AG08396 (cell line): ENCODE measurements around the gene CREG2.
A peak's percentile ranks its signal among the peaks of the same experiment; 100 is the strongest.
"Not testable (repeated sequence)": the region's sequence is repeated elsewhere in the genome, so short reads cannot be mapped to it uniquely, and the experiment has no call there.

ENCODE experiments used
- DNase-seq: peaks from one replicate; pipeline ENCODE4 v3.0.0; 2012; ENCODE audit warnings: low spot score, mixed read lengths

The CREG2 gene

DNA sequence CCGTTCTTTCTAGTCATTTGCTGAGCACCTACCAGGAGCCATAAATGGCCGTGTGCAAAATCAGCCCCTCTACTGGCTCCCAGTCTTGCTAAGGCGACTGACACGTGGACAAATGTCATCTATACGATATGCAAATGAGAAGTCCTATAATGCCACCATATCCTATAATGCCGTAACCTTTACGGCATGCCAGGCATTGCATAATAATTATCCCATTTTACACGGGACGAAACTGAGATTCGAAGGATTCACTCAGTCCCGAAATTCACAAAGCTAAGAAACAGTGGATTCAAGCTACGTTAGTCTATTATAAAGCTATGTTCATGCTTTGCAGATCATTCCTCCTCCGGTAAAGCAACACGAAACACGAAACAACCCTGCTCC lies 44.7 kb downstream of the CREG2 start:
- no peak for DNase-seq

DNA sequence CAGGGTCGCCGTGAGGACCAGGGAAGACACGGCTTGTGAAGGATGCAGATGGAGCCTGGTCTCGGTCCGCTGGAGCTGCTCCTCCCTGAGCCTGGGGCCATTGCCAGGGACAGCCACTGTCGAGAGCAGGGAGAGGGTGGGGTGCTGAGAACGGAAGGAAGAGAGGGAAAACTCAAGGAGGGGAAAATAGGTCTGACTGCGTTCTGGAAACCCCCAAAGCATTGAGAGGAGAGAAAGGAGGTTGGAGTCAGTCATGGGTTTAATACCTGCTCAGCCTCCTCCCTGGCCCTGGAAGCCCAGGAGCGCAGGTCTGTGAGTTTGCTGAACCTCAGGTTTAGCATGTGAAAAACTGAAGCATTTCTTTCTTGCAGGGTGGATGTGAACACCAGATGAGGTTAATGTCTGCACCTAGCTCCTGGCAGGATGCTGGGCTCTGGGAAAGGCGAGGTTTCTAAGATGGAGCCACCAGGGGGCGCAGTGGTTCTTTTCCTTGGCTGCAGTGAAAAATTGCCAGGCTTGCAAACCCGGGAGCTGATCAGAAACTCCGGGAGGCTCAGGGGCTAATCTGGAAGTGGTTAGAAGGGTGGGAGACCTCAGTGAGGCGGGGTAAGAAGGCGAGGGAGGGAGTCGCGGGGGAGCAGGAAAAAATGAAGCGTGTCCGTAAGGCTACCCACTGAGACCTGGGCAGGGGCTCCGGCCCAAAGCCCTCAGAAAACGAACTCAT lies 45.2 kb downstream of the CREG2 start:
- DNase-seq = peak; percentile 82

DNA sequence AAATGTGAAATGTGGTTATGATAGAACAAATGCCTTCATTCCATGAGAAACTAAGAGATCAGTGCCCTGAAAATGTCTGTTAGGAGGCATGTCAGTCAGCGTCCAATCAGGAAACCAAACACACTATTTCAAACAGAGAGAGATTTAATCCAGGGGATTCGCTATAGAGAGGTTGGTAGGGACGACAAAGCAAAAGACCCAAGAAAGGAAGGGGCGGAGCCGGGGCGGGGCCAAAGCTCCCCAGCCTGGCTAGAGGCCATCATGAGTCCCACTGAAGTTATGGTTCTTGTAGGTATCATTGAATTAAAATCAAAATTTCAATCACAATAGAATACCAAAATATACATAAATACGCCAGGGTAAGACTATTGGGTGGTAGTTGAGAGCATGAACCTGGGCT lies 45.9 kb downstream of the CREG2 start:
- no peak for DNase-seq

DNA sequence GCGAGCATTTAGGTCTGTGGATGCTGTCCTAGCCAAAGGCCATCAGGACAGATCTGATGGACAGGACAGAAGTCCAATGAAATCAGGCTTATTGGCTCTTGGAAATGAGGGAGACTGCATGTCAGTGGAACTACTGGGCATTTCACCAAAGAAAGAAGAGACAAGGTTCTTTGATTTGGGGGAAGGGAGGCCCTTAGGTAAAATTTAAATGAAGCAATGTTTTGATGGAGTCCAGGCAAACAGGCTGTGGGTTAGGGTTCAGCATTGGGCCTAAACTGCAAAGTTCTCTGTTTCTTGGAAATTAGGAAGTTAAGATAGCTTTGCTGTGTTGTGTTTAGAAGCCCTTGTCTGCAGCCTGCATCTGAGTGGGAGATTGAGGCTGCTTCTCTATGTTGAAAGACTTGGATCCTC lies 47.2 kb downstream of the CREG2 start:
- DNase-seq = no peak

DNA sequence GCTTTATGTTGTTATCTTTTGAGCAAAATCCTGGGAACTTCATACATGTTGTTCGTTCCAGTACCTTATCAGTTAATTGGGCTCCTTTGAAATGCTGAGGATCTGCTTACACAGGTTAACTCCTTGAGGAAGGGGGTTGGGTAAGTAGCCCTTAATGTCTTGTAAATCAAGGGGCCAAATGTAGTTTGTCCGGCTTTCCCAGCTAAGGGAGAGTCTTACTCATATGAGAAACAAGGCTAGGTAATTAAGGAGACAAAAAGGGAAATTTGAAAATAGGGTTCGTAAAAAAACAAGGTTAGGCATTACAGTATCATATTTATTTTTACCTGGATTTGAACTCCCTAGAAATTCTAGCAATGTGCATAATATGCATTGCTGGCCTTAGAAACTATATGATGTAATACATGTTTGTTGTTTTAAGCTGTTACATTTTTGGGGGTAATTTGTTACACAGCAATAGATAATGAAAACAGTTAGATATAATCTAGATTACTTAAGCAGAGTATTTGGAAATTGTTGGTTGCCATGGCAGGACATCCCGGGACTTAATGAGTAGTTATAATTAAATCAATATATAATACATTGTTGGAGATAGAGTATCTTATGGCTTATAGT lies 47.9 kb downstream of the CREG2 start:
- DNase-seq = no peak

DNA sequence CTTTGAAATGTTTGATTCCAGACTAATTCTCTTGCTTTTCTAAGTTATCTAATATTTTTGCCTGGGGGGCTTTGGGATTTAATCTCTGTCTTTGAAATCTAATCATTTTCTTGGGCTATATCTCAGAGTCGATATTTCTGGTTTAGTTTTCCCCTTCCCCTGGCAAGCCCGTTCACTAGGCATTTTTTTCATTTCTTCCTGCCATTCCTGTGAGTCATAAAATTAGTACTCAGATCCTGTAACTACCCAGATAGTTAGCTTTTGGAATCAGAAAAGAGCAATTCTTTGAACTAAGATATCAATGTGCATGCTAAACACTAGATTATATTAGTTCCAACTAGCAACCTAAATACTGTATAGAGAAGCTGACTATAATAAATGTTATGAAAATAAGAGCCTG lies 49.4 kb downstream of the CREG2 start:
- no peak for DNase-seq

DNA sequence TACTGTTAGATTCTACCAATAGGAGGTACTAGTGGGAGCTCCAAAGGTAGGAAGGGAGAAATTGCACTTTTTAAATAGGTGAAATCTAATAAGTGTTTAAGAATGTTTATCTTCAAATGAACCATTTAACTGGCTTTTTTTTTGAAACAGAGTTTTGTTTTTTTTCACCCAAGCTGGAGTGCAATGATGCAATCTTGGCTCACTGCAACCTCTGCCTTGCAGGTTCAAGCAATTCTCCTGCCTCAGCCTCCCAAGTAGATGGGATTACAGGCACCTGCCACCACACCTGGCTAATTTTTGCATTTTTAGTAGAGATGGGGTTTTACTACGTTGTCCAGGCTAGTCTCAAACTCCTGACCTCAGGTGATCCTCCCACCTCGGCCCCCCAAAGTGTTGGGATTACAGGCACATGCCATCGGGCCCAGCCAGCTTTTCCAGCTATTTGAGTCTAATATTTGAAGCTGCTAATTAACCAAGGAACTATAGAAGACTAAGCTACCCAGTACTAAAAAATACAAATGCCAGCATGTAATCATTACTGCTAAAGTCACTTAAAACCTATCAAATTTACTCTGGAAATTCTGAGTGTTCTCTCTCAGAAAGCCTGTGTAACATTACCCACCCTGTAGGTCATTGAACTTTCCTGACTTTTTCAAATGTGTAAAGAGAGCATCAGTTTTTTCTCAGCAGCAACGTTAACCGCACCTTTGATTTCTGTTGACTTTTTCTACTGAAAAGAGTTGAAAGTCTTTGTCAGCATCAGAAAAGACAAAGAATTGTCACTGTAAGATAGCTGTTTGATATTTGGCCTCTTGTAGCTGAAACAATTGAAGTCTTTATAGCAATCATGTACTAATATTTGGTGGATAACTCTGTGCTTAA lies 54.2 kb downstream of the CREG2 start:
- no peak for DNase-seq

DNA sequence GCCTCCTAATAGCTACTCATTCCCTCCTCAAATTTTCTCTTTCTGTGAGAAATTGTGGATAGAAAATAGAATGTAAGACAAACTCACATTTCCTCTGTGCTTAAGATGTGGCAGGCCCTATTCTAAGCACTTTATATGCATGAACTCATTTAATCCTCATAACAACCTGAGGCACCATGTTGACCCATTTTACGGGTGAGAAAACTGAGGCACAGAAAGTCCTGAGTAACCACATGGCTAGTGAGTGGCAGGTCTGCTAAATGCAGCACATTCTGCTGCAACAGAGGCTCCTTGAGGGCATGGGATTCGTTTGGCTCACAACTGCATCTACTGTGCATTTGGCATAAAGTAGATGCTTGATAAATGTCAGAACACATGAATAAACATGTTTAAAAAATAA lies 56.1 kb downstream of the CREG2 start:
- DNase-seq = no peak

DNA sequence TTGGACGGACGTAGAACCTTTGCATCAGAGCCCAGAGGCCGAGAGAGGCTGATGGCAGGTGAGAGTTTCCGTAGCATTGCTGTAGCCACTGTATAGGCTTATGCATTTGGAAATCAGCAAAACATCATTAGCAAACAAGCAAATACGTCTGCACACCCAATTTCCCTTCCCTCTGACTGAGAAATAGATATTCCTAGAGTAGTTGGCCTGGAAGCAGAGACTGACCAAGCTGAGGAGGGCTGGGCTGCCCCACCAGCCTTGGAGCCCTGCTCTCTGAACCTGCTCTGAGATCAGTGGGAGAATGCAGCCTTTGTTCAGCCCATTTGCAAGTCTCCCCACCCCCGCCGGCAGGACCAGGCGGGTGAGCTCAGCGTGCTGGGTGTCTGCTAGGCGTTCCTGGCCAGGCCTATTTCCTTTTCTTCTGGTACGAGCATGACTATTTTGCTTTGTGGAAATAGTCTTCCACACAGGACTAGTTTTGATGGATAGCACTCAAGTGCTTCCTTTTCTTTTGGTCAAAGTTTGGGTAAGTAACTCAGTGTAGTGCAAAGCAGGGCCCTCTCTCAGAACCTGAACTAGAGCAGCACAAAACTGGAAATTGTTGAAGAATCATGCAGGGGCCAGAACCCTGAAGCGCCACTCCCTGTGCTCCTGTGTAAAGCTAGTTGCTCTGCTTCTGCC lies 56.9 kb downstream of the CREG2 start:
- no peak for DNase-seq

DNA sequence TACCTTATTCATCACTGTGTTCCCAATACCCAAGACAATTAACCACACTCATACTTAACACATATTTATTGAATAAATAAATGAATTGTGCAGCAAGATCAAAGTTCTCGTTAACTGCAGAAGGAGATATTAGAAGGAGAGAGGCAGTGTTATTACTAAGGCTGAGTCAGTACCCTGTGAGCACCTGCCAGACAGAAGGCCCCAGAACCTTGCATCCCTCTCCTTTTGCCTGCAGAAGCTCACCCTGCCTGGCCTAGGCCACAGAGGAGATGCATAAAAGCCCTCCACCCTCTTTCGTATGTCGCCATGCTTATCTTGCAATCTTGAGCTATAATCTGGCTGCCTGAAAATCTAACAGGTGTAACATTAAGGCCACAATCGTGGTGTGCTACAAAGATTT lies 58.3 kb downstream of the CREG2 start:
- no peak for DNase-seq

DNA sequence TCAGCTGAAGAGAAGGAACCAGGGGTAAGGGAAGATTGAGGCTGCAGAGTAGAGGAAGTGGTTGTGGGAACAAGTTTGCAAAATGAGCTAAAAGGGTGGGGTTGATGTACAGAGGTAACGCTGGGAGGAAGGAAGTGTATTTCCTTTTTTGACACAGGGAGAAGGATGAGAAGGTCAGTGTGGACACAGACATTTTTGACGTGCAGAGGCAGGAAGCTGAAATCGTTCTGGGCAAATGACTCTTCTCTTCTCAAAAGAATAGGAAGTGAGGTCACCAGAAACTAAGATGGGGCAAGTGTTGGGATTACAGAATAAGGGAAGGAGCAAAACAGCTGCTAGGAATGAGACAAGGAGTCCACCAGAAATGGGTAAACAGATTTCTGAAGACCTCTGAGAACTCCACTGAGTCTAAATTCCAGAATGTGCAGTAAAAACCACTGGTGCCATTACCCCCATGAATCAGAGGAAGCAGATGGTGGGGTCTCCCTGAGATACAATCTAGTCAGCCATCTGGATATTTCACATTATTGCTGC lies 58.8 kb downstream of the CREG2 start:
- no peak for DNase-seq

DNA sequence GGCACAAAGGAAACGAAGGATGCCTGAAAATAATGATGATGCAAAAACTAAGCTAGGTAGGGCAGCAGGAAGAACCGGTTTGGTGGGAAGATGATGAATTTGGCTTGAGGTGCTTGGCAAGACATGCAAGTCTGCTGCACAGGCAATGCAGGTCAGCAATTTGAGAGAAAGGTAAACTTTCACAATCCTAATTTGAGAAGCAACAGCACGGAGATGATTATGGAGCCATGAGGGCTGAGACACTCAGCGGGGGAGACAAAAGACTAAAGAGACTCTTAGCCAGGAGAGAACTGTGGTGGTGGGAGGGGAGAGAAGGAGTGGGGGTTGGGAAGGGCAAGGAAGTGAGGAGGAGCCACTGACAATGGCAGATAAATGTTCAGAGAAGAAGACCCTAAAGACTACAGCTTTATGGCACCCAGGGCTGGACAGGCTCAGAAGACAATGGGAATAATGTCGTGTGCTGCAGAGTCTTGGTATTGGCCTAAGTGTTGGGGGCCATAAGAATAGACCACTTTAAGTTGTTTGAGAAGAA lies 59.4 kb downstream of the CREG2 start:
- DNase-seq = no peak

DNA sequence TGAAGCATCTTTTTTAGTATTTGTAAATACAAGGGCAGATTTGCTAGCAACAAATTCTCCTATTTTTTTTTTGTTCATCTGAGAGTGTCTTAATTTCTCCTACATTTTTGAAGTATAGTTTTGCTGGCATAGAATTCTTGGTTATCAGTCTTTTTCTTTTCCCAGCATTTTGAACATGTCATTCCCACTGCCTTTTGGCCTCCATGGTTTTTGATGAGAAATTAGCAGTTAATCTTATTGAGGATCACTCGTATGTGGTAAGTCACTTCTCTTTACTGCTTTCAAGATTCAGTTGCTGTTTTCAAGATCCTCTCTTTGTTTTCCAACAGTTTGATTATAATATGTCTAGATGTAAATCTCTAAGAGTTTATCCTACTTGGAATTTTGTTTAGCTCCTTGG lies 61.9 kb downstream of the CREG2 start:
- no peak for DNase-seq

DNA sequence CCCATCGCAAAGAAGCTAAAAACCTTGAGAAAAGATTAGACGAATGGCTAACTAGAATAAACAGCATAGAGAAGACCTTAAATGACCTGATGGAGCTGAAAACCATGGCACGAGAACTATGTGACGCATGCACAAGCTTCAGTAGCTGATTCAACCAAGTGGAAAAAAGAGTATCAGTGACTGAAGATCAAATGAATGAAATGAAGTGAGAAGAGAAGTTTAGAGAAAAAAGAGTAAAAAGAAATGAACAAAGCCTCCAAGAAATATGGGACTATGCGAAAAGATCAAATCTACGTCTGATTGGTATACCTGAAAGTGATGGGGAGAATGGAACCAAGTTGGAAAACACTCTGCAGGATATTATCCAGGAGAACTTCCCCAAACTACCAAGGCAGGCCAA lies 70.7 kb downstream of the CREG2 start:
- DNase-seq = not testable (repeated sequence)

DNA sequence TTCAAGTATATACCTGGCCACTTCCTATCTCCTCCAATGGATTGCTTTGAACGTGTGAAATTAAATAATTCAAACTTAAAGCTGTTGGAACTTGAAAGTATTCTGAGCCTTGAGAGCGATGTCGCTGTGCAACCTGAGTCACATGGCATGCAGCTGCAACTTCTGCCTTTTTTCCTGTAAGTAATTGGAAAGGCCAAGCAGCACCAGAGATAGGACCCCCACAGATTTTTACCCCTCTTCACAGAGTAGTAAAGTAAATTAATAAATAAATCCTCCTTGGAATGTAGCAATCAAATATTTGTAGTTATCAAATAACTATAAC lies 75.6 kb downstream of the CREG2 start:
- DNase-seq = no peak

DNA sequence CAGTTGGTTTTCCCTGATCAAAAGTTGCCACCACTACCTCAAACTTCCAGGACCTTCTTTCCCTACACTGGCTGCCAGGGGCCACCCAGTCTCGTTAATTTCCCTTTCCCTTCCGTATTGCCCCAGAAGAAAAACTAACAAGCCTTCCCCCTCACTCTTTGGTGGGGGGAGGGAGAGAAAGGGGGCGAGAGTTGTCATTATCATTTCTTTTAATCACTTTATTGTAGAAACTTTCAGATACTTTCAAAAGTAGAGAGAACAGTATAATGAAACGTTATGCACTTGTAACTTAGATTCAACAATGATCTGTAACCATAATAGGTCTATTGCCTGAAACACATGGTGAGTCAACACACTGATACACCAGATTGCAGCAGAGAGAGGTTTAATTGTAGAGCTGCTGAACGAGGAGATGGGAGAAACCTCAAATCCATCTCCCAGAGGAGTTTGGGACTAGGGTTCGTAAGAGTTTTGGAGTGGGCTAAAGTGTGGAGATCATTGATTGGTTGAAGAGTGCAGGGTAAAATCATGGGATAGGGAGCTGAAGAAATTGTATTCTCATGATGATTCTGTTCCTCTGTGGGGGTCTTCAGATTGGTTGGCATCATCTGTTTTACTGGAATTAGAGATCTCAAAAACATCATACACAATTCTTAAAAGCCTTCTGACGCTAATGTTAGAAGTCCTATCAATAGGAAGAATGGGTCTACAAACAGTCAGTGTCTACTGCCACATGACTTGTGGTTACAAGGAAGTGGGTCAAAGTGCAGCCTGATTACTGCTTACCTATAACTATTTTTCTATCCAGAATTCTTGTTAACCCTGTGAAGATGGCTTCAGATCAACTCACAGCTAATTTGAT lies 76.2 kb downstream of the CREG2 start:
- DNase-seq = no peak

DNA sequence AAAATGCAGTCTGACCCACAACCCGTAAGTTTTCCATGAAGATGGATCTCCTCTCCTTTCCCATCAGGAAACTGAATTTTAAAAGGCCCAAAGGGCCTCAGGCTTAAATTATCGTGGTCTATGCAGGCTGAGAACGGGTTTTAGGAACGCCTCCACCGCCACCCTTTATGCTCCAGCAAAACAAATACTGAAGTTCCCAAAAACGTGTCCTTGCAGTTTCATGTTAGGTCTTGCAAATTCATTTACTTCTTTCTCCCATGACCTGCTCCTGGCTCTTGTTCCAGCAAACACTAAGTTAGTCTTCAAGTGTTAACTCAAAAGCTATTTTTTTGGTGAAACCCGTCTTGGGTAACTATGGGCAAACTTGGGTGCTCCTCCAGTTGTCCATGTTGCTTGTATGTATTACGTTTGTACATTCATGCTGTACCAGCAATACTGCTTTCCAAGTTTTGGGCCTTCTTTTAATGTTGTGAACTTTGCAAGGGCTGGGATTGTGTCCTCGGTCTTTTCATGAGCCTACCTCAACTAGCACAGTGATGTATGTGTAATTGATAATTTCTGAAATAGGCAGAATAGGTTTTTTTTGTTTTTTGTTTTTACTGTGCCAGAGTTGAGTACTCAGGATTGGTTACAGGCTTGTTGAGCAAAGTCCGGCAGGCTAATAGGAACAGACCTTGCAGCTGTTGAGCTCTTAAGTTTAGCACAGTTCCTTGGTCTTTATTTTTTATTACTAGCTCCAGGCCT lies 77.0 kb downstream of the CREG2 start:
- no peak for DNase-seq

DNA sequence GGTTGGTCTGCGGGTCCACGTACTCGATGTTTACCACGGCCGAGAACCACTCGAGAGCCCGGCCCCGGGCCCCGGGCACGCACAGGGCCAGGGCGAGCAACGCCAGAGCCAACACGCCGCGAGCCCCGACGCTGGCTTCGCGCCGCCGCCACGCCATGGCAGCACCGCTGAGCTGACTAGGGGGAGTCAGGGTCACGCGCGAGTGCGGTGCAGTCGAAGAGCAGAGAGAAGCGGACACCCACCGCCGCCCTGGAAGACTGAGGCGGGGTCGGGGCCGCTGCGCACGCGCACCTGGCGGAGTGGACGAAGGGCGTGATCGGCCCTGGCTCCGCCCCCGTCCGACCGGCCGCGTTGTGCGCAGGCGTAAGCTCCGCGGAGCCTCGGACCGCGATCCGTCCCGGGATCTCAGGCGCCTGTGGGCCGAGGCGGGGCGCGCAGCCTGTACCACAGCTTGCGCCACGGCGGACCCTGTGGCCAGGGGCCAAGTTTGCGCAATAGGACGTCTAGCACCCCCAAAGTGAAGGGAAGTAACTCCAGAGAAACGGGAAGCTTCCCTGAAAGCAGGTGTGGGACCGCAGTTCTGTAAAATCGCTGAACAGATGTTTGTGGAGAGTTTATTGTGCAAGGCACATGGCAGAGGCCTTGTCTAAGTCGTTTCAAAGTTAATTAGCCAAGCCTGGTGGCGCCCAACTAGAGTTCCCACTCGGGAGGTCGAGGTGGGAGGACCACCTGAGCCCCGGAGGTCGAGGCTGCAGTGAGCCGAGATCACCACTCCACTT lies 78.7 kb downstream of the CREG2 start, which contains the start of gene RNF149:
Gene RNF149, minus strand, starts transcription at position 270 of the 779 bp plus-strand sequence. Its CDS starts 113 bp downstream, at position 157.
- peak; percentile 100 for DNase-seq

DNA sequence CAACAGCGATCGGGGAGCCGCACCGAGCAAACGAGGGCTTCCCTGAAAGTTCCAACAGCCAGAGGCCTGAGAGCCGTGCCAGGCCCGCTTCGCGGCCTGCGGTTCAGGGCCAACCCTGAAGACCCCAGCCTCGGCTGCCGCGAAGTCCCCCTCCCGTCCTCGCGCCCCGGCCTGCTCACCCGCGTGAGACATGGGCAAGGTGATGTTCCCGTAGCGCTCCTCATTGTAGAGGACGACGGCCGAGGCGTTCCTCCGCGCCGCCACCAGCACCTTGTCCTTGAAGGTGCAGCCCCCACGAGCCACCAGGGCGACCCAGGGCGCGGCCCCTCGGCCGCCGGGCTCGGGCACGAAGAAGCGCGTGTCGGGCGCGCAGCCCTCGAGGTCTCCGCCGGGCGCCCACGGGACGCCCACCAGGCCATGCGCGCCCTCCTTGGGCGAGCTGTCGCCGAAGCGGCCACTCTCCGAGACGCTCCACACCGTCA lies 79.3 kb downstream of the CREG2 start:
- no peak for DNase-seq
